ENCODE results near the gene IZUMO2. TPM values are rescaled to one million over a fixed set of nuclear protein-coding genes. Genes with fewer than 3 reads are reported as not detected.
A peak's percentile ranks its signal among the peaks of the same experiment; 100 is the strongest.

IZUMO2 gene
- total RNA-seq, 2 donors from 2014 or later: 1.1 TPM; not detected in 1

DNA sequence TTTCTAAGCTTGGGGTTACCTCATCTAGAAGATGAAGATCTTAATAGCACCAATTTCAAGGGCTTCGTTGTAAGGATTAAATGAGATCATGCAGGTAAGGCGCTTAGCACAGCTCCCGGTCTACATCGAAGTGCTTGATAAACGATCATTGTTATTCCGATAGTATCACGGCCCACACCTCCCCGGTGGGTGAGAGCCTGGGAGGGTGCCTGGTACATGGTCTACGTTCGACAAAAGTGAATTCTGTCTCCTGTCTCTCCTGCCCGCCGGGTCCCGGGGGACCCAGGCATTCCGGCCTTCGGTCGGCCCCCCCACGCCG, 39.8 kb upstream of the IZUMO2 start:
- peak overlapping the region; percentile 59 to 60 for H3K4me3 ChIP-seq
- no peaks in the 10 kb centered on the region for H3K4me1 ChIP-seq (replicated peaks)
- intact Hi-C loops (cut with DNase I): no loop called here
- no peak overlapping the region for H3K27ac ChIP-seq
- no peak for DNase-seq (ENCODE audit: low spot score)
- H3K9me3 ChIP-seq: no peaks in the 10 kb centered on the region
- H3K27me3 ChIP-seq (replicated peaks; ENCODE audit: insufficient read depth): no peaks in the 10 kb centered on the region
- TF ChIP-seq, protein P1, sequence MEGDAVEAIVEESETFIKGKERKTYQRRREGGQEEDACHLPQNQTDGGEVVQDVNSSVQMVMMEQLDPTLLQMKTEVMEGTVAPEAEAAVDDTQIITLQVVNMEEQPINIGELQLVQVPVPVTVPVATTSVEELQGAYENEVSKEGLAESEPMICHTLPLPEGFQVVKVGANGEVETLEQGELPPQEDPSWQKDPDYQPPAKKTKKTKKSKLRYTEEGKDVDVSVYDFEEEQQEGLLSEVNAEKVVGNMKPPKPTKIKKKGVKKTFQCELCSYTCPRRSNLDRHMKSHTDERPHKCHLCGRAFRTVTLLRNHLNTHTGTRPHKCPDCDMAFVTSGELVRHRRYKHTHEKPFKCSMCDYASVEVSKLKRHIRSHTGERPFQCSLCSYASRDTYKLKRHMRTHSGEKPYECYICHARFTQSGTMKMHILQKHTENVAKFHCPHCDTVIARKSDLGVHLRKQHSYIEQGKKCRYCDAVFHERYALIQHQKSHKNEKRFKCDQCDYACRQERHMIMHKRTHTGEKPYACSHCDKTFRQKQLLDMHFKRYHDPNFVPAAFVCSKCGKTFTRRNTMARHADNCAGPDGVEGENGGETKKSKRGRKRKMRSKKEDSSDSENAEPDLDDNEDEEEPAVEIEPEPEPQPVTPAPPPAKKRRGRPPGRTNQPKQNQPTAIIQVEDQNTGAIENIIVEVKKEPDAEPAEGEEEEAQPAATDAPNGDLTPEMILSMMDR (IDR thresholded peaks at IDR 0.05): no peak
- no peak for TF ChIP-seq POLR2AphosphoS5 (IDR thresholded peaks at IDR 0.05)
- WGBS: 6% methylated on average over 17 of the region's 18 CpGs
- no peaks in the 10 kb centered on the region for H3K36me3 ChIP-seq

DNA sequence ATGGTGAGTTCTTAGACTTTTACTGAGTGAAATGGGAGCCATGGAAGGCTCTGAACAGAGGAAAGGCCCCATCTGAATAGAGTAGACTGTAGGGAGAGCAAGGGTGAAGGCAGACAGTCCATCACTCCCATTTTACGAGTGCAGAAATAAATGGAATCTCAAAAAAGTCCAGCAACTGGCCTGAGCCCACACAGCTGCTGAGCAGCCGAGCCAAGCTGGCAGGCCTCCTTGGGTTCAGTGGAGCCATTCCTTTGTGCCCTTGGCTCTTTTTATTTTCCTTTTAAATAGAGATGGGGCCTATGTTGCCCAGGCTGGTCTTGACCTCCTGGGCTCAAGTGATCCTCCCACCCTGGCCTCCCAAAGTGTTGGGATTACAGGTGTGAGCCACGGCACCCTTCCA, 39.3 kb upstream of the IZUMO2 start:
- no peaks in the 10 kb centered on the region for H3K27me3 ChIP-seq (replicated peaks; ENCODE audit: insufficient read depth)
- DNase-seq (ENCODE audit: low spot score): no peak
- 87% methylated on average over 3 of the region's 3 CpGs for WGBS
- H3K4me3 ChIP-seq: no peak overlapping the region
- H3K36me3 ChIP-seq: no peaks in the 10 kb centered on the region
- no peak overlapping the region for H3K27ac ChIP-seq
- TF ChIP-seq, protein P1 (IDR thresholded peaks at IDR 0.05): no peak
- no peak for TF ChIP-seq POLR2A (IDR thresholded peaks at IDR 0.05)
- no peak for TF ChIP-seq POLR2AphosphoS5 (IDR thresholded peaks at IDR 0.05)
- intact Hi-C loops (cut with DNase I): no loop called here
- H3K9me3 ChIP-seq: no peaks in the 10 kb centered on the region
- no peaks in the 10 kb centered on the region for H3K4me1 ChIP-seq (replicated peaks)

DNA sequence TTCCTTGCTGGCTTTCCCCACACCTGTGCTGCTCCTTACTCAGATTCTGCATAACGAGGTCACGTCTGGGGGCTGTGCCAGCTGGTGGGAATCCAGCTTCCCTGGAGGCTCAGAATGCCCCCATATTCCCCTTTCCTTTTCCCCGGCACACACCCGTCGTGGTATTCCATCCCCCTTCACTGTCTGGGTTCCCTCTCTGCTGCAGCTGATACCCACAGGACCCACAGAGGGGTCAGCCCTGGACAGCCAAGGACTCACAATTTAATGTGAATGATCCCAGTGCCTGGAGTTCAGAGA, 36.1 kb upstream of the IZUMO2 start:
- Histone ChIP-seq H3K27me3 (replicated peaks; ENCODE audit: insufficient read depth) (no peaks in the 10 kb centered on the region), H3K4me3 (no peak overlapping the region), H3K9me3 (no peaks in the 10 kb centered on the region), H3K4me1 (replicated peaks) (no peaks in the 10 kb centered on the region), H3K27ac (no peak overlapping the region), H3K36me3 (no peaks in the 10 kb centered on the region)
- whole genome bisulfite sequencing: 3% methylated on average over 5 of the region's 5 CpGs
- intact Hi-C loops (cut with DNase I): no loop called here
- TF ChIP-seq POLR2AphosphoS5 (IDR thresholded peaks at IDR 0.05) (no peak), POLR2A (IDR thresholded peaks at IDR 0.05) (no peak)
- TF ChIP-seq, protein P1 (IDR thresholded peaks at IDR 0.05): no peak
- DNase-seq (ENCODE audit: low spot score): no peak

DNA sequence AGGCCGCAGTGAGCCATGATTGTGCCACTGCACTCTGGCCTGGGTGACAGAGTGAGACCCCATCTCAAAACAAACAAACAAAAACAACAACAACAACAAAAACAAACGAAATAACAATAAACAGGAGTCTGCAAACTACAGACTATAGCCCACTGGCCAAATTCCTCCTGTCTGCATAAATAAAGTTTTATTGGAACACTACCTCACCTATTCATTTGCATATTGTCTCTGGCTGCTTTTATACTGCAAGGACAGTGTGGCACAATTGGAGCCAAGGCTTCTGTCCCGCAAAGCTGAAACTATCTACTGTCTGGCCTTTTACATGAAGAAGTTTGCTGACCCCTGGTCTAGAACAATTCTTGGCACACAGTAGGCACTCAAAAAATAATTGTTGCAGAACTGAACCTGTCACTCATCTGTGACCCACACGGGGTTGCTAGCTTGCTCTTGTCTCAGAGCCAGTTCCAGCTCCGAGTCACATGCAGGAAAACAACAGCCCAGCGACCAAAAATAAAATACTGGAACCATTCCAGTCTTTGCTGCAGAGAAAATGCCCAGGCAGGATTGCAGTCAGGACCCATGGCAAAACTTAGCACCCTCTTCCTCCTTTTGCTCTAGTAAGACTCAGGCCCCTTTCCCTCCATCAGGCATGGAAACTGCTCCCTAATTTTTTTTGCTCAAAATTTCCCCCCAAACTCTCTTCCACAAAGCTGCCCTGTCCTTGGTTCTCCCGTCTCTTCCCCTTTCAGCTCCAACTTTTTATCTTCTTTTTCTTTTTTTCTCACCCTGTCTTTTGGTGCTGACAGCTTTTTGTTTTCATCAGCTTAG, 35.6 kb upstream of the IZUMO2 start:
- no peak for DNase-seq (ENCODE audit: low spot score)
- Histone ChIP-seq H3K27me3 (replicated peaks; ENCODE audit: insufficient read depth) (no peaks in the 10 kb centered on the region), H3K9me3 (no peaks in the 10 kb centered on the region), H3K4me1 (replicated peaks) (no peaks in the 10 kb centered on the region), H3K4me3 (no peak overlapping the region), H3K27ac (no peak overlapping the region), H3K36me3 (no peaks in the 10 kb centered on the region)
- no peak for TF ChIP-seq POLR2A (IDR thresholded peaks at IDR 0.05)
- TF ChIP-seq POLR2AphosphoS5 (IDR thresholded peaks at IDR 0.05): no peak
- TF ChIP-seq, protein P1 (IDR thresholded peaks at IDR 0.05): no peak
- intact Hi-C loops (cut with DNase I): no loop called here
- 34% methylated on average over 7 of the region's 7 CpGs for WGBS

DNA sequence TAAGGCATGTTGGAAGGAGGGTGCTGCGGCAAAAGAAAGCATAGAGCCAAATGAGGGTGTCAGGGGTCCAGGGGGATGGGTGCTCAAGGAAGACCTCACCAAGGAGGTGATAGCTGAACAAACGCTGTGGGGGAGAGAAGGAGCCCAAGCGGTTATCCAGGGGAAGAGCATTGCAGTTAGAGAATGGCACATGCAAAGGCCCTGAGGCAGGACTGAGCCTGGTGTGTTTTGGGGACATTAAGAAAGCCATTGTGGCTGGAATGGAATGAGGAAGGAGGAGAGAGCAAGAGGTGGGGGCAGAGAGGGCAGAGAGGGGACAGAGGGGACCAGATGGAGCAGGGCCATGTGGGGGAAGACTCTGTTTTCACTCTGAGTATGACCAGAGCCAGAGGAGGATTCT, 34.3 kb upstream of the IZUMO2 start:
- H3K4me1 ChIP-seq (replicated peaks): no peaks in the 10 kb centered on the region
- H3K27ac ChIP-seq: no peak overlapping the region
- H3K27me3 ChIP-seq (replicated peaks; ENCODE audit: insufficient read depth): no peaks in the 10 kb centered on the region
- TF ChIP-seq, protein P1 (IDR thresholded peaks at IDR 0.05): no peak
- TF ChIP-seq POLR2A (IDR thresholded peaks at IDR 0.05) (no peak), POLR2AphosphoS5 (IDR thresholded peaks at IDR 0.05) (no peak)
- H3K36me3 ChIP-seq: no peaks in the 10 kb centered on the region
- no peak for DNase-seq (ENCODE audit: low spot score)
- 91% methylated on average over 3 of the region's 3 CpGs for WGBS
- intact Hi-C loops (cut with DNase I): no loop called here
- no peaks in the 10 kb centered on the region for H3K9me3 ChIP-seq
- H3K4me3 ChIP-seq: no peak overlapping the region
